B cell (primary cell): ENCODE measurements around the gene REL. TPM values are rescaled to one million over a fixed set of nuclear protein-coding genes. Genes with fewer than 3 reads are reported as not detected.

Experiments used
- ATAC-seq: fragments of 200-7000 bp; cut with Tn5 transposase; one replicate; pipeline ENCODE4 v1.10.0; 2021; ENCODE audit warnings: low read depth, mild to moderate bottlenecking, moderate number of reproducible peaks, moderate library complexity
- CTCF ChIA-PET: fragments of 350-600 bp; sonication (Branson Sonifier 250); formaldehyde crosslinking; loops from one replicate; lab custom pipeline; 2021; ENCODE audit warnings: antibody characterized with exemption, inconsistent platforms; lab: Charles Lee
- POLR2A ChIA-PET: fragments of 350-600 bp; sonication (Branson Sonifier 250); formaldehyde crosslinking; loops from one replicate; lab custom pipeline; 2021; ENCODE audit warnings: antibody characterized with exemption; lab: Charles Lee
- DNase-seq: peaks from one replicate; pipeline ENCODE4 v3.0.0; 2013
- H2AFZ ChIP-seq: 2 replicates; pipeline ENCODE4 v1.6.1; 2012; ENCODE audit warnings: mild to moderate bottlenecking, low read depth, low read length; ENCODE audit not compliant: insufficient read depth, poor library complexity, severe bottlenecking
- H3K27ac ChIP-seq, 2 donors: 1 replicate in 1 of 2; 2 replicates in 1 of 2; pipeline ENCODE4 v1.5.1; 2012 to 2013; ENCODE audit warnings: low read length in 2 of 2, mild to moderate bottlenecking in 2 of 2, moderate library complexity in 1 of 2
- H3K27me3 ChIP-seq, 4 experiments: fragments of 200-600 bp in 1 of 4; sonication (generic) in 1 of 4; replicated peaks in 1 of 4; 1 replicate in 2 of 4; 2 replicates in 2 of 4; pipeline versions ENCODE4 v1.6.1 to v1.7.0; 2013 to 2016; ENCODE audit warnings: low read length in 3 of 4, mild to moderate bottlenecking in 2 of 4, mixed read lengths in 1 of 4, moderate library complexity in 1 of 4; ENCODE audit not compliant: insufficient read depth in 4 of 4, control insufficient read depth in 3 of 4; ENCODE audit errors: control extremely low read depth in 1 of 4
- H3K36me3 ChIP-seq, 2 experiments: replicated peaks in 1 of 2; 1 replicate in 1 of 2; 2 replicates in 1 of 2; pipeline versions ENCODE4 v1.6.1 to v1.7.1; 2013; ENCODE audit warnings: low read length in 1 of 2; ENCODE audit not compliant: insufficient read depth in 2 of 2, control insufficient read depth in 1 of 2; ENCODE audit errors: control extremely low read depth in 1 of 2, extremely low read depth in 1 of 2
- H3K4me1 ChIP-seq, 2 donors: fragments of 200-600 bp in 1 of 2; sonication (generic) in 1 of 2; 1 replicate in 1 of 2; 2 replicates in 1 of 2; pipeline versions ENCODE4 v1.5.1 to v1.6.1; 2013 to 2017; ENCODE audit warnings: low read length in 2 of 2; ENCODE audit not compliant: control insufficient read depth in 2 of 2, insufficient read depth in 2 of 2
- H3K4me2 ChIP-seq: replicated peaks from 2 replicates; pipeline ENCODE3; 2012; ENCODE audit warnings: mild to moderate bottlenecking, low read depth, low read length; ENCODE audit not compliant: poor library complexity, severe bottlenecking
- H3K4me3 ChIP-seq, 5 experiments: fragments of 200-600 bp in 1 of 5; sonication (generic) in 1 of 5; 1 replicate in 3 of 5; 2 replicates in 2 of 5; pipeline versions ENCODE4 v1.5.1 to v1.7.0; 2011 to 2016; ENCODE audit warnings: low read length in 4 of 5, mild to moderate bottlenecking in 4 of 5, low read depth in 2 of 5, control low read depth in 1 of 5, moderate library complexity in 1 of 5; ENCODE audit not compliant: insufficient read depth in 1 of 5; ENCODE audit errors: control extremely low read depth in 1 of 5, extremely low read depth in 1 of 5
- H3K79me2 ChIP-seq: fragments of 200-600 bp; sonication (generic); one replicate; pipeline ENCODE4 v1.6.0; 2016; ENCODE audit warnings: low read length; ENCODE audit not compliant: control insufficient read depth, insufficient read depth
- H3K9ac ChIP-seq: fragments of 200-600 bp; sonication (generic); 2 replicates; pipeline ENCODE4 v1.6.1; 2017; ENCODE audit warnings: mild to moderate bottlenecking, low read length, moderate library complexity
- H3K9me3 ChIP-seq, 3 donors: one replicate each; pipeline versions ENCODE4 v1.6.1 to v1.7.1; 2013; ENCODE audit warnings: low read length in 2 of 3; ENCODE audit not compliant: control insufficient read depth in 2 of 3, insufficient read depth in 1 of 3; ENCODE audit errors: control extremely low read depth in 1 of 3
- H4K20me1 ChIP-seq: 2 replicates; pipeline ENCODE4 v1.6.0; 2012; ENCODE audit warnings: mild to moderate bottlenecking, low read length; ENCODE audit not compliant: insufficient read depth, control insufficient read depth, poor library complexity, severe bottlenecking
- H3K27ac Mint-ChIP-seq: one replicate; pipeline ENCODE4 v1.8.0; 2021; ENCODE audit warnings: mixed read lengths
- H3K27me3 Mint-ChIP-seq: one replicate; pipeline ENCODE4 v1.8.0; 2021; ENCODE audit warnings: mixed read lengths
- H3K4me1 Mint-ChIP-seq: one replicate; pipeline ENCODE4 v1.8.0; 2021; ENCODE audit warnings: mixed read lengths
- H3K4me3 Mint-ChIP-seq: one replicate; pipeline ENCODE4 v1.8.0; 2021; ENCODE audit warnings: mixed read lengths
- H3K9me3 Mint-ChIP-seq: one replicate; pipeline ENCODE4 v1.8.0; 2022; ENCODE audit warnings: mixed read lengths; ENCODE audit not compliant: insufficient read depth
- EZH2 ChIP-seq: IDR thresholded peaks from 2 replicates; pipeline ENCODE4 v1.6.1; 2012; ENCODE audit warnings: borderline replicate concordance, low read depth, mild to moderate bottlenecking, moderate library complexity, low read length; ENCODE audit not compliant: insufficient read depth, poor library complexity, severe bottlenecking
- WGBS: methylation state at CpG from one replicate; pipeline ENCODE4 v1.1.5; 2013; ENCODE audit warnings: missing lambda C conversion rate; ENCODE audit not compliant: insufficient coverage; 5-methylcytosine and 5-hydroxymethylcytosine counted together
- intact Hi-C: fragments of 100-400 bp; cut with micrococcal nuclease; formaldehyde crosslinking; loops from one replicate; pipeline ENCODE4 v1.10.0; 2022
- polyA plus RNA-seq: library from polyadenylated mRNA; depleted of rRNA; stranded (reverse); fragments of >200 nt; gene quantifications from 2 replicates; pipeline ENCODE4 v1.2.3, GENCODE V29; 2012
- small RNA-seq: library from RNA; depleted of rRNA; stranded (forward); fragments of <200 nt; gene quantifications from one replicate; pipeline ENCODE3, GENCODE V24; 2012; ENCODE audit warnings: low replicate concordance, low read depth; ENCODE audit not compliant: insufficient read length
- total RNA-seq, 2 donors: library from RNA; stranded (reverse); fragments of 120-200 nt in 1 of 2; gene quantifications; 1 replicate in 1 of 2; 2 replicates in 1 of 2; pipeline versions ENCODE4 v1.2.3 to v1.2.4, GENCODE V29; 2013 to 2022
- TF ChIP-seq, protein P1 (sequence below): fragments of 200-600 bp; IDR thresholded peaks from one replicate; pipeline ENCODE4 v1.8.0; 2022; ENCODE audit warnings: antibody characterized with exemption, mild to moderate bottlenecking

Gene REL
- total and polyA plus RNA-seq, 2 donors (not counting 1 experiment from before 2014, with no cell fraction given): 27.9 to 283 TPM

DNA sequence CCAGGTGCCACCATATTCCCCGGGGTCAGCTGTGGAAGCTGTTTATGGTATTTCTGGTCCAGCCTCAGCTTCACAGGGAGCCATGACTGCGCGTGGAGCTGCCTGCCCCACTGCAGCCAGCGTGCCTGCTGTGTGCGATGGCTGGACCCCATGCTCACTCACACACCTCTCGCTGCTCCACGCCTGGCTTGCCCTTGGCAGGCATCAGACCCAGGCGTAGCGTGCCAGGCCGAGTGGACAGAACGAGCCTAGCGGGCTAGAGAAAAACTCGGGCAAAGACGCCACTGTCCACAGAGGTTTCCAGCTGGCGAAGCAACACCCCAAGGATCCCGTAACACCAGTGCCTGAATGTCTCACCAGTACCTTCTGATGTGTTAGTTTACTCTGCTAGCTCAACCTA, 93.3 kb downstream of the REL start:
- H3K4me3 ChIP-seq: no peak overlapping the region
- Mint-ChIP-seq H3K27ac (peak overlapping the region; percentile 79), H3K4me1 (peaks cover 72% of the 10 kb centered on the region), H3K9me3 (no peaks in the 10 kb centered on the region), H3K27me3 (no peaks in the 10 kb centered on the region), H3K4me3 (no peak overlapping the region)
- TF ChIP-seq, protein P1, sequence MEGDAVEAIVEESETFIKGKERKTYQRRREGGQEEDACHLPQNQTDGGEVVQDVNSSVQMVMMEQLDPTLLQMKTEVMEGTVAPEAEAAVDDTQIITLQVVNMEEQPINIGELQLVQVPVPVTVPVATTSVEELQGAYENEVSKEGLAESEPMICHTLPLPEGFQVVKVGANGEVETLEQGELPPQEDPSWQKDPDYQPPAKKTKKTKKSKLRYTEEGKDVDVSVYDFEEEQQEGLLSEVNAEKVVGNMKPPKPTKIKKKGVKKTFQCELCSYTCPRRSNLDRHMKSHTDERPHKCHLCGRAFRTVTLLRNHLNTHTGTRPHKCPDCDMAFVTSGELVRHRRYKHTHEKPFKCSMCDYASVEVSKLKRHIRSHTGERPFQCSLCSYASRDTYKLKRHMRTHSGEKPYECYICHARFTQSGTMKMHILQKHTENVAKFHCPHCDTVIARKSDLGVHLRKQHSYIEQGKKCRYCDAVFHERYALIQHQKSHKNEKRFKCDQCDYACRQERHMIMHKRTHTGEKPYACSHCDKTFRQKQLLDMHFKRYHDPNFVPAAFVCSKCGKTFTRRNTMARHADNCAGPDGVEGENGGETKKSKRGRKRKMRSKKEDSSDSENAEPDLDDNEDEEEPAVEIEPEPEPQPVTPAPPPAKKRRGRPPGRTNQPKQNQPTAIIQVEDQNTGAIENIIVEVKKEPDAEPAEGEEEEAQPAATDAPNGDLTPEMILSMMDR: no peak
- no peak for TF ChIP-seq EZH2
- H3K9ac ChIP-seq: no peak overlapping the region
- no peak overlapping the region for H3K4me2 ChIP-seq
- H2AFZ ChIP-seq: no peak overlapping the region
- peak overlapping the region in 1 of 2 donors; percentile 85 for H3K27ac ChIP-seq
- H4K20me1 ChIP-seq: no peaks in the 10 kb centered on the region
- intact Hi-C loops: no loop called here
- WGBS: 97% methylated on average over 15 of the region's 16 CpGs
- H3K27me3 ChIP-seq: no peaks in the 10 kb centered on the region
- ATAC-seq: no peak
- H3K79me2 ChIP-seq: no peaks in the 10 kb centered on the region
- H3K4me1 ChIP-seq: peaks cover 40 to 66% of the 10 kb centered on the region in 2 donors
- CTCF ChIA-PET: interaction anchor here (0.6 to 2.0 kb wide), 2 partner anchors 18 to 23 kb away, joined by 3 to 18 read pairs; no protein-coding TSS in a partner anchor
- DNase-seq: no peak
- H3K9me3 ChIP-seq: peaks cover 0 to 25% (median 0%) of the 10 kb centered on the region in 3 donors
- H3K36me3 ChIP-seq: no peaks in the 10 kb centered on the region
- POLR2A ChIA-PET: interaction anchor here (0.6 kb wide), 1 partner anchor 552 kb away, joined by 4 read pairs; no protein-coding TSS in a partner anchor

Small RNAs within 50 kb of the gene (small RNA-seq; reads per million reads assigned to genes)
- gene RN7SL632P: not detected
- gene RNU4-51P: not detected

Other genes with a start within 250 kb of the REL start
- gene PAPOLG, start 125.3 kb upstream of the REL start, total RNA-seq: 27.5 and 37.2 TPM in 2 replicates
- 9.4 and 11.2 TPM in 2 replicates for gene PAPOLG, start 125.3 kb upstream of the REL start, polyA plus RNA-seq
- 19.8 and 21.0 TPM in 2 replicates for gene PEX13, start 136.1 kb downstream of the REL start, total RNA-seq
- gene PEX13, start 136.1 kb downstream of the REL start, polyA plus RNA-seq: 4.5 and 6.1 TPM in 2 replicates
- 7.1 and 8.6 TPM in 2 replicates for gene PUS10, start 136.7 kb downstream of the REL start, total RNA-seq
- gene PUS10, start 136.7 kb downstream of the REL start, polyA plus RNA-seq: 2.5 and 3.2 TPM in 2 replicates
- 6.6 and 7.4 TPM in 2 replicates for gene SANBR, start 184.3 kb downstream of the REL start, total RNA-seq
- 2.1 and 2.5 TPM in 2 replicates for gene SANBR, start 184.3 kb downstream of the REL start, polyA plus RNA-seq